ENCODE data around the gene ADRA2C. TPM values are rescaled to one million over a fixed set of nuclear protein-coding genes. Genes with fewer than 3 reads are reported as not detected.

The ADRA2C gene
- total RNA-seq, 4 donors from 2014 or later = 3.2 to 13.3 (median 10.0) TPM

GRCh38 chr4:3725936-3726870 lies 40.0 kb upstream of the ADRA2C start:
- DNase-seq (ENCODE audit: low spot score) = no peak
- no peak for ATAC-seq (ENCODE audit: low FRiP score)
- TF ChIP-seq, protein P1, sequence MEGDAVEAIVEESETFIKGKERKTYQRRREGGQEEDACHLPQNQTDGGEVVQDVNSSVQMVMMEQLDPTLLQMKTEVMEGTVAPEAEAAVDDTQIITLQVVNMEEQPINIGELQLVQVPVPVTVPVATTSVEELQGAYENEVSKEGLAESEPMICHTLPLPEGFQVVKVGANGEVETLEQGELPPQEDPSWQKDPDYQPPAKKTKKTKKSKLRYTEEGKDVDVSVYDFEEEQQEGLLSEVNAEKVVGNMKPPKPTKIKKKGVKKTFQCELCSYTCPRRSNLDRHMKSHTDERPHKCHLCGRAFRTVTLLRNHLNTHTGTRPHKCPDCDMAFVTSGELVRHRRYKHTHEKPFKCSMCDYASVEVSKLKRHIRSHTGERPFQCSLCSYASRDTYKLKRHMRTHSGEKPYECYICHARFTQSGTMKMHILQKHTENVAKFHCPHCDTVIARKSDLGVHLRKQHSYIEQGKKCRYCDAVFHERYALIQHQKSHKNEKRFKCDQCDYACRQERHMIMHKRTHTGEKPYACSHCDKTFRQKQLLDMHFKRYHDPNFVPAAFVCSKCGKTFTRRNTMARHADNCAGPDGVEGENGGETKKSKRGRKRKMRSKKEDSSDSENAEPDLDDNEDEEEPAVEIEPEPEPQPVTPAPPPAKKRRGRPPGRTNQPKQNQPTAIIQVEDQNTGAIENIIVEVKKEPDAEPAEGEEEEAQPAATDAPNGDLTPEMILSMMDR (IDR thresholded peaks at IDR 0.05) = no peak

- TF ChIP-seq, protein P1 (IDR thresholded peaks at IDR 0.05) = no peak
- DNase-seq (ENCODE audit: low spot score) = no peak
- ATAC-seq (ENCODE audit: low FRiP score) = no peak
These were observed 38.2 kb upstream of the ADRA2C start for GRCh38 chr4:3727847-3728469.

GRCh38 chr4:3729188-3729881 lies 36.9 kb upstream of the ADRA2C start:
- TF ChIP-seq, protein P1 (IDR thresholded peaks at IDR 0.05) = no peak
- no peak for ATAC-seq (ENCODE audit: low FRiP score)
- DNase-seq (ENCODE audit: low spot score) = no peak

DNA sequence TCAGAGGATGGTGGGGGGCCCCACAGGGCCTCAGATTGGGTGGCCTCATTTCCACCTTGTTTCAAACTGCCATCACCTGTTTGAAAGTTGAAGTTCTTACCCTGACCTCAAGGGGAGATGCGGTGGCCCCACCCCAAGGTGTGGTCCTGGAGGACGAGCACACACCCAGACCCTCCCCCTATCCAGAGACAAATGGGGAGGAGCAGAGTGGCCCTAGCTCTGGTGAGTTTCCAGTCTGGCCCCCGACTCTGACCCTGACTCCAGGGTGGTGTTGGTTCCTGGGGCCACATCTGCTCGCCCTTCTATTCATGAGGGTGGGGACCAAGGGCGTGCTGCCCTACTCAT lies 36.3 kb upstream of the ADRA2C start:
- ATAC-seq (ENCODE audit: low FRiP score) = no peak
- TF ChIP-seq, protein P1 (IDR thresholded peaks at IDR 0.05) = no peak
- DNase-seq (ENCODE audit: low spot score) = no peak

DNA sequence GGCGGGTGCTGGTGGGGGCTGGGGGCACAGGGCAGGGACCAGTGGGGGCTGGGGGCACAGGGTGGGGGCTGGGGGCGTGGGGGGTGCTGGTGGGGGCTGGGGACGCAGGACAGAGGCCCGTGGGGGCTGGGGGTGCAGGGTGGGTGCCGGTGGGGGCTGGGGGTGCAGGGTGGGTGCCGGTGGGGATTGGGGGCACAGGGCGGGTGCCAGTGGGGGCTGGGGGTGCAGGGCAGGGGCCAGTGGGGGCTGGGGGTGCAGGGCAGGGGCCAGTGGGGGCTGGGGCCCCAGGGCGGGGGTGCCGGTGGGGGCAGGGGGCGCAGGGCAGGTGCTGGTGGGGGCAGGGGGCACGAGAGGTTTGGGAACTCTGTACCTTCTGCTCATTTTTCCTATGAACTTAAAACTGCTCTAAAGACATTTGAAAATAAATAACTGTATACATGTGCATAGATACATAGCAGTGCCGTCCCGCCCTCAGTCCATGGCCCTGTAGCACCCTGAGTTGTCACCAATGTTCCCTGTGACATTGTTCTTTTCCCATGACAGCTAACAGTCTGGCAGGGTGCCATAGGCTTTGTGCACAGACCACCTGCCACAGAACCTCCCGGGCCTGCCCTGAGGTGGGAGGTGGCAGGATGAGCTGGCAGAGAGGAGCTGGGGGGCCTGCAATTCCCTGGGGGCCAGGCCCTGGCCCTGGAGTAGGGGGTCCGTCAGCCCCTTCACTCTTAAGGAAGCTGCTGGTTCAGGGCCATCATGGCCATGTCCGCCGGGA lies 35.6 kb upstream of the ADRA2C start:
- DNase-seq (ENCODE audit: low spot score) = no peak
- no peak for ATAC-seq (ENCODE audit: low FRiP score)
- TF ChIP-seq, protein P1 (IDR thresholded peaks at IDR 0.05) = no peak

Measured in omental fat pad (tissue), 4 donors.